Liver (tissue), 3 donors: ENCODE measurements around the gene CCM2.

Source experiments
- CTCF ChIP-seq: fragments of 150-350 bp; IDR thresholded peaks from 2 replicates; pipeline ENCODE4 v1.5.1; 2017; ENCODE audit warnings: improper control_type of control experiment, low read depth, low read length; ENCODE audit not compliant: missing input control
- MAX ChIP-seq: IDR thresholded peaks from 2 replicates; pipeline ENCODE4 v1.6.1; 2016; ENCODE audit warnings: antibody characterized with exemption
- RAD21 ChIP-seq, 2 donors: IDR thresholded peaks; 2 replicates each; pipeline ENCODE4 v1.6.1; 2016; ENCODE audit warnings: antibody characterized with exemption in 2 of 2, mild to moderate bottlenecking in 2 of 2
- REST ChIP-seq: IDR thresholded peaks from 2 replicates; pipeline ENCODE4 v1.6.1; 2016; ENCODE audit warnings: antibody characterized with exemption, mild to moderate bottlenecking
- TAF1 ChIP-seq: conservative IDR thresholded peaks from 2 replicates; pipeline ENCODE4 v1.6.1; 2016; ENCODE audit warnings: antibody characterized with exemption, mild to moderate bottlenecking
- donor health status: healthy.
- donor health status: healthy.

DNA sequence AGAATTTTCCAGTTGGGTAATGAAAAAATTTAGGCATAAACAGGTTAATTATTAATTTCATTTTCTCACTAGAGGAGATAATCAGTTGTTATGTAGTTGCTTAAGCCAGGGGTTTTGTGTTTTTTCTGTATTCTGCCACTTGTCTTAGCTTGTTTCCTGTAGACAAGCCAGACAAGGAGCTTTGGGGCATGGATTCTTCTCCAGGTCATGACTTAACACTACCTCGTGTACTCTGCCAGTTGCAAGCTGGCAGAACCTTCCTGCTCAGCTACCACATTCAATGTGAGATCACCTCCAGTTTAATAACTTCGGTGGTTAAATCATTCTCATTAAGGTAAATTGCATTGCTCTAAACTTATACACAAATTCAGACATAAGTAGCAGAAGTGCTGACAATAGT is 1.8 kb downstream of the CCM2 start:
- no peak for TF ChIP-seq CTCF
- no peak for TF ChIP-seq REST
- no peak for TF ChIP-seq RAD21 (IDR thresholded peaks at IDR 0.05)
- no peak for TF ChIP-seq MAX
- TF ChIP-seq TAF1 = no peak
